Body of pancreas (tissue), 4 donors: ENCODE measurements around the gene IL1A.

ENCODE experiments used
- POLR2A ChIP-seq, 3 donors: fragments of 450-650 bp; IDR thresholded peaks; one replicate each; pipeline ENCODE4 v1.6.1; 2016; ENCODE audit warnings: antibody characterized with exemption in 3 of 3, mild to moderate bottlenecking in 2 of 3
- TF ChIP-seq, protein P1 (sequence below), 7 experiments: fragments of 450-650 bp in 4 of 7; fragments of 200-600 bp in 3 of 7; sonication (generic) in 3 of 7; IDR thresholded peaks; one replicate each; pipeline ENCODE4 v1.5.1; 2016 to 2019; ENCODE audit warnings: antibody characterized with exemption in 7 of 7

GRCh38 chr2:112833976-112834375 is 49.7 kb upstream of the IL1A start:
- TF ChIP-seq, protein P1, sequence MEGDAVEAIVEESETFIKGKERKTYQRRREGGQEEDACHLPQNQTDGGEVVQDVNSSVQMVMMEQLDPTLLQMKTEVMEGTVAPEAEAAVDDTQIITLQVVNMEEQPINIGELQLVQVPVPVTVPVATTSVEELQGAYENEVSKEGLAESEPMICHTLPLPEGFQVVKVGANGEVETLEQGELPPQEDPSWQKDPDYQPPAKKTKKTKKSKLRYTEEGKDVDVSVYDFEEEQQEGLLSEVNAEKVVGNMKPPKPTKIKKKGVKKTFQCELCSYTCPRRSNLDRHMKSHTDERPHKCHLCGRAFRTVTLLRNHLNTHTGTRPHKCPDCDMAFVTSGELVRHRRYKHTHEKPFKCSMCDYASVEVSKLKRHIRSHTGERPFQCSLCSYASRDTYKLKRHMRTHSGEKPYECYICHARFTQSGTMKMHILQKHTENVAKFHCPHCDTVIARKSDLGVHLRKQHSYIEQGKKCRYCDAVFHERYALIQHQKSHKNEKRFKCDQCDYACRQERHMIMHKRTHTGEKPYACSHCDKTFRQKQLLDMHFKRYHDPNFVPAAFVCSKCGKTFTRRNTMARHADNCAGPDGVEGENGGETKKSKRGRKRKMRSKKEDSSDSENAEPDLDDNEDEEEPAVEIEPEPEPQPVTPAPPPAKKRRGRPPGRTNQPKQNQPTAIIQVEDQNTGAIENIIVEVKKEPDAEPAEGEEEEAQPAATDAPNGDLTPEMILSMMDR (IDR thresholded peaks at IDR 0.05): no peak
- TF ChIP-seq POLR2A (IDR thresholded peaks at IDR 0.05): no peak
